Right renal pelvis (tissue), 4 donors: Measurements from ENCODE around the gene EPHA6. TPM values are rescaled to one million over a fixed set of nuclear protein-coding genes. Genes with fewer than 3 reads are reported as not detected.
"Not testable (repeated sequence)": the region's sequence is repeated elsewhere in the genome, so short reads cannot be mapped to it uniquely, and the experiment has no call there.

Source experiments
- DNase-seq, 4 donors: peaks; one replicate each; pipeline ENCODE4 v3.0.0-alpha.2; 2013; ENCODE audit warnings: low read depth in 4 of 4, low spot score in 3 of 4, missing footprints in 1 of 4
- polyA plus RNA-seq, 4 donors: library from polyadenylated mRNA; unstranded; fragments of 120-200 nt; gene quantifications; one replicate each; pipeline ENCODE4 v1.2.1, GENCODE V29; 2013; ENCODE audit not compliant: insufficient read length in 4 of 4

Gene EPHA6
- polyA plus RNA-seq, 4 donors: 0.50 to 1.2 (median 0.89) TPM

- DNase-seq: no peak
Observed at GRCh38 chr3:97391167-97391566, 576.8 kb downstream of the EPHA6 start.

GRCh38 chr3:97409612-97410011 is 595.2 kb downstream of the EPHA6 start:
- no peak for DNase-seq

GRCh38 chr3:97421565-97421964 is 607.2 kb downstream of the EPHA6 start:
- DNase-seq: no peak

GRCh38 chr3:97425002-97425401 is 610.6 kb downstream of the EPHA6 start:
- no peak for DNase-seq

- DNase-seq: no peak
Observed at GRCh38 chr3:97430601-97431000, 616.2 kb downstream of the EPHA6 start.

- no peak for DNase-seq
Observed at GRCh38 chr3:97432914-97433313, 618.5 kb downstream of the EPHA6 start.

GRCh38 chr3:97438131-97438530 is 623.7 kb downstream of the EPHA6 start:
- no peak for DNase-seq

GRCh38 chr3:97439373-97439772 is 625.0 kb downstream of the EPHA6 start:
- no peak for DNase-seq

GRCh38 chr3:97464035-97464434 is 649.6 kb downstream of the EPHA6 start:
- no peak for DNase-seq

GRCh38 chr3:97470481-97470880 is 656.1 kb downstream of the EPHA6 start:
- no peak for DNase-seq

- no peak for DNase-seq
Observed at GRCh38 chr3:97479740-97480139, 665.3 kb downstream of the EPHA6 start.

- not testable (repeated sequence) for DNase-seq
Observed at GRCh38 chr3:97480696-97481289, 666.4 kb downstream of the EPHA6 start.

GRCh38 chr3:97481416-97481815 is 667.0 kb downstream of the EPHA6 start:
- DNase-seq: no peak

- DNase-seq: no peak
Observed at GRCh38 chr3:97485206-97485605, 670.8 kb downstream of the EPHA6 start.

- no peak for DNase-seq
Observed at GRCh38 chr3:97487587-97487986, 673.2 kb downstream of the EPHA6 start.

GRCh38 chr3:97488741-97489140 is 674.3 kb downstream of the EPHA6 start:
- no peak for DNase-seq

- no peak for DNase-seq
Observed at GRCh38 chr3:97495896-97496295, 681.5 kb downstream of the EPHA6 start.

- no peak for DNase-seq
Observed at GRCh38 chr3:97497138-97497537, 682.7 kb downstream of the EPHA6 start.

- DNase-seq: no peak
Observed at GRCh38 chr3:97504463-97504862, 690.1 kb downstream of the EPHA6 start.

GRCh38 chr3:97510795-97511194 is 696.4 kb downstream of the EPHA6 start:
- DNase-seq: no peak

GRCh38 chr3:97515076-97515475 is 700.7 kb downstream of the EPHA6 start:
- no peak for DNase-seq

- no peak for DNase-seq
Observed at GRCh38 chr3:97530691-97531090, 716.3 kb downstream of the EPHA6 start.

GRCh38 chr3:97547573-97547972 is 733.2 kb downstream of the EPHA6 start:
- DNase-seq: not testable (repeated sequence)
